DOHH2 (cell line): ENCODE results near the gene SPATA6.

Source experiments
- H3F3A ChIP-seq: fragments of 200-600 bp; sonication (generic), shearing (Covaris generic); 2 replicates; pipeline ENCODE4 v1.6.0; 2016; ENCODE audit warnings: antibody characterized with exemption, mild to moderate bottlenecking; ENCODE audit not compliant: control insufficient read depth, insufficient read depth
- H3K27ac ChIP-seq: fragments of 200-600 bp; sonication (generic); 2 replicates; pipeline ENCODE4 v1.5.1; 2014; ENCODE audit warnings: low read depth, mild to moderate bottlenecking, low read length, moderate library complexity
- H3K27me3 ChIP-seq: fragments of 200-600 bp; sonication (generic); 2 replicates; pipeline ENCODE4 v1.6.1; 2014; ENCODE audit warnings: mild to moderate bottlenecking, low read length, mixed read lengths; ENCODE audit not compliant: control insufficient read depth
- H3K36me3 ChIP-seq: fragments of 200-600 bp; sonication (generic); 2 replicates; pipeline ENCODE4 v1.6.1; 2014; ENCODE audit warnings: mild to moderate bottlenecking, low read length, moderate library complexity, mixed read lengths; ENCODE audit not compliant: control insufficient read depth
- H3K4me1 ChIP-seq: fragments of 200-600 bp; sonication (generic); 2 replicates; pipeline ENCODE4 v1.6.1; 2014; ENCODE audit warnings: mild to moderate bottlenecking, low read length, mixed read lengths; ENCODE audit not compliant: control insufficient read depth
- H3K4me2 ChIP-seq: fragments of 200-600 bp; sonication (generic); 2 replicates; pipeline ENCODE4 v1.6.0; 2014; ENCODE audit warnings: mild to moderate bottlenecking, low read length, moderate library complexity
- H3K4me3 ChIP-seq: fragments of 200-600 bp; sonication (generic); 2 replicates; pipeline ENCODE4 v1.5.1; 2014; ENCODE audit warnings: mild to moderate bottlenecking, low read length, mixed read lengths
- H3K79me2 ChIP-seq: fragments of 200-600 bp; sonication (generic); 2 replicates; pipeline ENCODE4 v1.6.1; 2014; ENCODE audit warnings: mild to moderate bottlenecking, low read length, mixed read lengths; ENCODE audit not compliant: control insufficient read depth
- H3K9me2 ChIP-seq: fragments of 200-600 bp; sonication (generic); replicated peaks from 2 replicates; pipeline ENCODE4 v1.6.1; 2014; ENCODE audit warnings: mild to moderate bottlenecking, low read length, mixed read lengths; ENCODE audit not compliant: control insufficient read depth
- H3K9me3 ChIP-seq: fragments of 200-600 bp; sonication (generic); 2 replicates; pipeline ENCODE4 v1.6.1; 2014; ENCODE audit warnings: antibody characterized with exemption, low read length, mixed read lengths; ENCODE audit not compliant: control insufficient read depth, insufficient read depth
- H4K20me1 ChIP-seq: fragments of 200-600 bp; sonication (generic); 2 replicates; pipeline ENCODE4 v1.6.0; 2014; ENCODE audit warnings: low read depth, mild to moderate bottlenecking, antibody characterized with exemption, low read length, moderate library complexity; ENCODE audit not compliant: control insufficient read depth, insufficient read depth
- EZH2phosphoT487 ChIP-seq: fragments of 200-600 bp; sonication (generic); IDR thresholded peaks from 2 replicates; pipeline ENCODE4 v1.6.1; 2017; ENCODE audit warnings: borderline replicate concordance, mild to moderate bottlenecking, antibody characterized with exemption, low read length, moderate library complexity, mixed read lengths
- TF ChIP-seq, protein P1 (sequence below): fragments of 200-600 bp; sonication (generic); IDR thresholded peaks from one replicate; pipeline ENCODE4 v1.5.1; 2014; ENCODE audit warnings: antibody characterized with exemption, mild to moderate bottlenecking, low read depth, low read length; ENCODE audit not compliant: poor library complexity, severe bottlenecking

The SPATA6 gene

DNA sequence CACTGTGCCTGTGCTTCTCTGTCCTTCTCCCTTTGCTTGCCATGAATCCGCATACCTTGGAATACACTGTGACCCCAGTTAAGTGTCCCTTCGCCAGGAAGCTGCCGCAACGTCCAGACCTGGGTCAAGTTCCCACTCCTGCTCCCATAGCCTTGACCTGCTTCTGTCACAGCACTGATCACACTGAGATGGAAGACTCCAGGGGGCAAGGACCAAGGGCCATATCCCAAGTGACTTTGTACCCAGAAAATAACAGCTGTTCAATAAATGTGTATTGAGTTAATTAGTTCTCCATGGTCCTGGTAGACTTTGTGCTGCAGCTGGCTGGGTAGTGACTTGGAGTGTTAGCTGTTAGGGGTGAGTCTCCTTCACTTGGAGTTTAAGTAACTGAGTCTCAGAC is 223.6 kb downstream of the SPATA6 start:
- Histone ChIP-seq H4K20me1 (no peaks in the 10 kb centered on the region), H3K4me3 (no peak overlapping the region), H3K9me2 (no peaks in the 10 kb centered on the region), H3K4me1 (peaks cover 4% of the 10 kb centered on the region), H3K4me2 (no peak overlapping the region), H3F3A (no peaks in the 10 kb centered on the region), H3K9me3 (no peaks in the 10 kb centered on the region), H3K79me2 (no peaks in the 10 kb centered on the region), H3K36me3 (no peaks in the 10 kb centered on the region), H3K27me3 (0 out of 2 replicates have a peak, but pooled peaks cover 3% of the 10 kb centered on the region), H3K27ac (no peak overlapping the region)
- TF ChIP-seq EZH2phosphoT487: no peak
- TF ChIP-seq, protein P1, sequence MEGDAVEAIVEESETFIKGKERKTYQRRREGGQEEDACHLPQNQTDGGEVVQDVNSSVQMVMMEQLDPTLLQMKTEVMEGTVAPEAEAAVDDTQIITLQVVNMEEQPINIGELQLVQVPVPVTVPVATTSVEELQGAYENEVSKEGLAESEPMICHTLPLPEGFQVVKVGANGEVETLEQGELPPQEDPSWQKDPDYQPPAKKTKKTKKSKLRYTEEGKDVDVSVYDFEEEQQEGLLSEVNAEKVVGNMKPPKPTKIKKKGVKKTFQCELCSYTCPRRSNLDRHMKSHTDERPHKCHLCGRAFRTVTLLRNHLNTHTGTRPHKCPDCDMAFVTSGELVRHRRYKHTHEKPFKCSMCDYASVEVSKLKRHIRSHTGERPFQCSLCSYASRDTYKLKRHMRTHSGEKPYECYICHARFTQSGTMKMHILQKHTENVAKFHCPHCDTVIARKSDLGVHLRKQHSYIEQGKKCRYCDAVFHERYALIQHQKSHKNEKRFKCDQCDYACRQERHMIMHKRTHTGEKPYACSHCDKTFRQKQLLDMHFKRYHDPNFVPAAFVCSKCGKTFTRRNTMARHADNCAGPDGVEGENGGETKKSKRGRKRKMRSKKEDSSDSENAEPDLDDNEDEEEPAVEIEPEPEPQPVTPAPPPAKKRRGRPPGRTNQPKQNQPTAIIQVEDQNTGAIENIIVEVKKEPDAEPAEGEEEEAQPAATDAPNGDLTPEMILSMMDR: no peak

DNA sequence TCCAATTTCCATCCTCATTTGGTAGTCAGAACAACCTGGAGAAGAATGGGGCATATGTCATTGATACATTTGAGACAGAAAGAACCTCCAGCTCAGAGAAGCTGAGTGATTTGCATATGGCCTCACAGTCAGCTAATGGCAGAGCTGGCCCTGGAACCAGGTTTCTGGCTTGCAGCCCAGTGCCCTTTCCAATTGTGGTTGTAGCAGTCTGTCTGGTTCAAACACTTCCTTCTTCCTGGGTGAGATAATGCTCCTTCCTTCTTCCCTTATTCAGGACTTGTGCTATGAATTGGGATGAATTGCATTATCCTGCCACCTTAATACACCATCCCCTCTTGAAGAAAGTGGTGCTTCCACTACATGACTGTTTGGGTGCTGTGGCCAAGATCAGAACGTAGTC is 225.3 kb downstream of the SPATA6 start:
- H4K20me1 ChIP-seq: no peaks in the 10 kb centered on the region
- 0 out of 2 replicates have a peak, but pooled peaks cover 3% of the 10 kb centered on the region for H3K27me3 ChIP-seq
- peaks cover 4% of the 10 kb centered on the region for H3K4me1 ChIP-seq
- H3K9me2 ChIP-seq: no peaks in the 10 kb centered on the region
- H3K9me3 ChIP-seq: no peaks in the 10 kb centered on the region
- H3K4me3 ChIP-seq: no peak overlapping the region
- no peaks in the 10 kb centered on the region for H3K79me2 ChIP-seq
- no peak overlapping the region for H3K4me2 ChIP-seq
- no peak overlapping the region for H3K27ac ChIP-seq
- no peak for TF ChIP-seq EZH2phosphoT487
- TF ChIP-seq, protein P1: no peak
- H3K36me3 ChIP-seq: no peaks in the 10 kb centered on the region
- H3F3A ChIP-seq: no peaks in the 10 kb centered on the region
